Measurements from ENCODE around the gene RASGEF1C. TPM values are rescaled to one million over a fixed set of nuclear protein-coding genes. Genes with fewer than 3 reads are reported as not detected.

The RASGEF1C gene
- total RNA-seq (2.4 TPM), polyA plus RNA-seq (ENCODE audit: insufficient read depth in 1 of 8, insufficient read length in 8 of 8, low replicate concordance in 1 of 8) (1 to 10 TPM; 2.3 to 5.3 (median 3.5) TPM)
- long read RNA-seq, donor 1, partial matches to known transcripts: 0 of 1 reads
- long read RNA-seq, donor 1, other reads (novel, unspliced or antisense): 0 of 1 reads
- long read RNA-seq, donor 2: 0 reads
- long read RNA-seq, donor 3, partial matches to known transcripts: 0 of 1 reads
- long read RNA-seq, donor 3, other reads (novel, unspliced or antisense): 0 of 1 reads
- long read RNA-seq, donor 4: 0 reads
- long read RNA-seq, donor 5: 0 reads
- long read RNA-seq, donor 6, partial matches to known transcripts: 0 of 2 reads
- long read RNA-seq, donor 6, other reads (novel, unspliced or antisense): 0 of 2 reads
- long read RNA-seq, donor 7, partial matches to known transcripts: 0 of 1 reads
- long read RNA-seq, donor 7, other reads (novel, unspliced or antisense): 0 of 1 reads
- long read RNA-seq, donor 8: 0 reads
- long read RNA-seq, donor 9: 0 reads
- long read RNA-seq, donor 10, partial matches to known transcripts: 0 of 3 reads
- long read RNA-seq, donor 10, other reads (novel, unspliced or antisense): 0 of 3 reads
- long read RNA-seq, donor 11, partial matches to known transcripts: 0 of 3 reads
- long read RNA-seq, donor 11, other reads (novel, unspliced or antisense): 0 of 3 reads

- DNase-seq: peak; percentile 82
- Histone ChIP-seq H3K27ac (ENCODE audit: low read length) (no peak within 1 kb of the TSS), H3K9me3 (replicated peaks; ENCODE audit: control insufficient read depth, low read depth, low read length) (no peaks in the 10 kb centered on the region), H3K4me1 (ENCODE audit: control insufficient read depth, insufficient read depth, low read length) (peaks cover 13% of the 10 kb centered on the region), H3K4me3 (ENCODE audit: low read length) (peak within 1 kb of the TSS; percentile 38), H3K36me3 (ENCODE audit: control insufficient read depth, insufficient read depth, low read length) (no peaks in the 10 kb centered on the region), H3K27me3 (ENCODE audit: control insufficient read depth, insufficient read depth, low read length) (peaks cover 25% of the 10 kb centered on the region)
- WGBS (ENCODE audit: insufficient coverage): 2% methylated on average over 55 of the region's 55 CpGs
Observed at GRCh38 chr5:180209137-180209581, at the start of gene RASGEF1C. TSS of gene RASGEF1C (minus strand) at chr5:180209211. CDS start at chr5:180138052, 71,159 bp downstream.

- no peaks in the 10 kb centered on the region for H3K27me3 ChIP-seq (ENCODE audit: control insufficient read depth, insufficient read depth, low read length)
- no peak for DNase-seq
- no peak overlapping the region for H3K27ac ChIP-seq (ENCODE audit: low read length)
- H3K4me3 ChIP-seq (ENCODE audit: low read length): no peak overlapping the region
- no peaks in the 10 kb centered on the region for H3K4me1 ChIP-seq (ENCODE audit: control insufficient read depth, insufficient read depth, low read length)
- H3K36me3 ChIP-seq (ENCODE audit: control insufficient read depth, insufficient read depth, low read length): peaks cover 40% of the 10 kb centered on the region
- 95% methylated on average over 22 of the region's 24 CpGs for WGBS (ENCODE audit: insufficient coverage)
- H3K9me3 ChIP-seq (replicated peaks; ENCODE audit: control insufficient read depth, low read depth, low read length): peaks cover 56% of the 10 kb centered on the region
Observed at GRCh38 chr5:180253036-180253824, 44.2 kb upstream of the RASGEF1C start.

GRCh38 chr5:180251887-180252286, 42.9 kb upstream of the RASGEF1C start:
- Histone ChIP-seq H3K36me3 (ENCODE audit: control insufficient read depth, insufficient read depth, low read length) (peaks cover 38% of the 10 kb centered on the region), H3K27ac (ENCODE audit: low read length) (no peak overlapping the region), H3K9me3 (replicated peaks; ENCODE audit: control insufficient read depth, low read depth, low read length) (peaks cover 46% of the 10 kb centered on the region), H3K4me1 (ENCODE audit: control insufficient read depth, insufficient read depth, low read length) (no peaks in the 10 kb centered on the region), H3K27me3 (ENCODE audit: control insufficient read depth, insufficient read depth, low read length) (no peaks in the 10 kb centered on the region), H3K4me3 (ENCODE audit: low read length) (no peak overlapping the region)
- WGBS (ENCODE audit: insufficient coverage): 87% methylated on average over 4 of the region's 7 CpGs
- DNase-seq: no peak

GRCh38 chr5:180251141-180251540, 42.1 kb upstream of the RASGEF1C start:
- H3K27ac ChIP-seq (ENCODE audit: low read length): no peak overlapping the region
- no peaks in the 10 kb centered on the region for H3K27me3 ChIP-seq (ENCODE audit: control insufficient read depth, insufficient read depth, low read length)
- DNase-seq: no peak
- H3K4me3 ChIP-seq (ENCODE audit: low read length): no peak overlapping the region
- H3K36me3 ChIP-seq (ENCODE audit: control insufficient read depth, insufficient read depth, low read length): peaks cover 34% of the 10 kb centered on the region
- no peaks in the 10 kb centered on the region for H3K4me1 ChIP-seq (ENCODE audit: control insufficient read depth, insufficient read depth, low read length)
- H3K9me3 ChIP-seq (replicated peaks; ENCODE audit: control insufficient read depth, low read depth, low read length): peaks cover 41% of the 10 kb centered on the region
- WGBS (ENCODE audit: insufficient coverage): 92% methylated on average over 5 of the region's 9 CpGs

- 88% methylated on average over 2 of the region's 4 CpGs for WGBS (ENCODE audit: insufficient coverage)
- peaks cover 34% of the 10 kb centered on the region for H3K36me3 ChIP-seq (ENCODE audit: control insufficient read depth, insufficient read depth, low read length)
Observed at GRCh38 chr5:180250329-180250728, 41.3 kb upstream of the RASGEF1C start.

GRCh38 chr5:180241600-180241999, 32.6 kb upstream of the RASGEF1C start:
- no peak for DNase-seq
- WGBS (ENCODE audit: insufficient coverage): 93% methylated on average over 1 of the region's 5 CpGs
- H3K36me3 ChIP-seq (ENCODE audit: control insufficient read depth, insufficient read depth, low read length): peaks cover 43% of the 10 kb centered on the region
- no peak overlapping the region for H3K27ac ChIP-seq (ENCODE audit: low read length)
- no peaks in the 10 kb centered on the region for H3K4me1 ChIP-seq (ENCODE audit: control insufficient read depth, insufficient read depth, low read length)
- no peak overlapping the region for H3K4me3 ChIP-seq (ENCODE audit: low read length)
- H3K9me3 ChIP-seq (replicated peaks; ENCODE audit: control insufficient read depth, low read depth, low read length): no peaks in the 10 kb centered on the region
- H3K27me3 ChIP-seq (ENCODE audit: control insufficient read depth, insufficient read depth, low read length): no peaks in the 10 kb centered on the region

More at GRCh38 chr5:180250329-180250728, 41.3 kb upstream of the RASGEF1C start:
- Histone ChIP-seq H3K4me3 (ENCODE audit: low read length) (no peak overlapping the region), H3K9me3 (replicated peaks; ENCODE audit: control insufficient read depth, low read depth, low read length) (peaks cover 36% of the 10 kb centered on the region), H3K27ac (ENCODE audit: low read length) (no peak overlapping the region), H3K4me1 (ENCODE audit: control insufficient read depth, insufficient read depth, low read length) (no peaks in the 10 kb centered on the region), H3K27me3 (ENCODE audit: control insufficient read depth, insufficient read depth, low read length) (no peaks in the 10 kb centered on the region)
- no peak for DNase-seq

GRCh38 chr5:180238631-180239030, 29.6 kb upstream of the RASGEF1C start:
- no peaks in the 10 kb centered on the region for H3K4me1 ChIP-seq (ENCODE audit: control insufficient read depth, insufficient read depth, low read length)
- DNase-seq: no peak
- peaks cover 51% of the 10 kb centered on the region for H3K36me3 ChIP-seq (ENCODE audit: control insufficient read depth, insufficient read depth, low read length)
- H3K9me3 ChIP-seq (replicated peaks; ENCODE audit: control insufficient read depth, low read depth, low read length): no peaks in the 10 kb centered on the region
- H3K27me3 ChIP-seq (ENCODE audit: control insufficient read depth, insufficient read depth, low read length): no peaks in the 10 kb centered on the region
- no peak overlapping the region for H3K4me3 ChIP-seq (ENCODE audit: low read length)
- 100% methylated on average over 1 of the region's 2 CpGs for WGBS (ENCODE audit: insufficient coverage)
- no peak overlapping the region for H3K27ac ChIP-seq (ENCODE audit: low read length)

- no peak overlapping the region for H3K27ac ChIP-seq (ENCODE audit: low read length)
- WGBS (ENCODE audit: insufficient coverage): no CpG with 5 or more reads among the region's 1 CpG
- no peaks in the 10 kb centered on the region for H3K4me1 ChIP-seq (ENCODE audit: control insufficient read depth, insufficient read depth, low read length)
- no peak for DNase-seq
- no peaks in the 10 kb centered on the region for H3K27me3 ChIP-seq (ENCODE audit: control insufficient read depth, insufficient read depth, low read length)
- peaks cover 42% of the 10 kb centered on the region for H3K36me3 ChIP-seq (ENCODE audit: control insufficient read depth, insufficient read depth, low read length)
- H3K9me3 ChIP-seq (replicated peaks; ENCODE audit: control insufficient read depth, low read depth, low read length): no peaks in the 10 kb centered on the region
- no peak overlapping the region for H3K4me3 ChIP-seq (ENCODE audit: low read length)
Observed at GRCh38 chr5:180235846-180236245, 26.8 kb upstream of the RASGEF1C start.

GRCh38 chr5:180235077-180235476, 26.1 kb upstream of the RASGEF1C start:
- Histone ChIP-seq H3K4me1 (ENCODE audit: control insufficient read depth, insufficient read depth, low read length) (no peaks in the 10 kb centered on the region), H3K27ac (ENCODE audit: low read length) (no peak overlapping the region), H3K36me3 (ENCODE audit: control insufficient read depth, insufficient read depth, low read length) (peaks cover 36% of the 10 kb centered on the region), H3K9me3 (replicated peaks; ENCODE audit: control insufficient read depth, low read depth, low read length) (no peaks in the 10 kb centered on the region), H3K4me3 (ENCODE audit: low read length) (no peak overlapping the region), H3K27me3 (ENCODE audit: control insufficient read depth, insufficient read depth, low read length) (no peaks in the 10 kb centered on the region)
- 67% methylated on average over 2 of the region's 5 CpGs for WGBS (ENCODE audit: insufficient coverage)
- no peak for DNase-seq

- no peak overlapping the region for H3K4me3 ChIP-seq (ENCODE audit: low read length)
- no peak for DNase-seq
- 96% methylated on average over 8 of the region's 15 CpGs for WGBS (ENCODE audit: insufficient coverage)
- H3K9me3 ChIP-seq (replicated peaks; ENCODE audit: control insufficient read depth, low read depth, low read length): no peaks in the 10 kb centered on the region
- H3K27me3 ChIP-seq (ENCODE audit: control insufficient read depth, insufficient read depth, low read length): no peaks in the 10 kb centered on the region
- no peaks in the 10 kb centered on the region for H3K4me1 ChIP-seq (ENCODE audit: control insufficient read depth, insufficient read depth, low read length)
- no peak overlapping the region for H3K27ac ChIP-seq (ENCODE audit: low read length)
- H3K36me3 ChIP-seq (ENCODE audit: control insufficient read depth, insufficient read depth, low read length): peaks cover 34% of the 10 kb centered on the region
Observed at GRCh38 chr5:180234271-180234670, 25.3 kb upstream of the RASGEF1C start.
